Heart left ventricle (tissue), 16 donors: ENCODE results near the gene NPM1. TPM values are rescaled to one million over a fixed set of nuclear protein-coding genes. Genes with fewer than 3 reads are reported as not detected.
A peak's percentile ranks its signal among the peaks of the same experiment; 100 is the strongest.
"Not testable (repeated sequence)": the region's sequence is repeated elsewhere in the genome, so short reads cannot be mapped to it uniquely, and the experiment has no call there.

ENCODE experiments used
- ATAC-seq, 4 donors: fragments of 200-7000 bp; cut with Tn5 transposase; one replicate each; pipeline ENCODE4 v1.9.1; 2020 to 2022; ENCODE audit warnings: moderate library complexity in 4 of 4, mild to moderate bottlenecking in 3 of 4, moderate number of reproducible peaks in 1 of 4
- DNase-seq, 5 donors: peaks; one replicate each; pipeline ENCODE4 v3.0.0-alpha.2; 2020
- H3K27ac ChIP-seq, 12 donors: fragments of 200-600 bp; sonication (generic) in 4 of 12; one replicate each; pipeline versions ENCODE4 v1.5.0 to v1.8.0; 2016 to 2022; ENCODE audit warnings: mild to moderate bottlenecking in 2 of 12
- H3K27me3 ChIP-seq, 9 donors: fragments of 200-600 bp; sonication (generic) in 2 of 9; one replicate each; pipeline versions ENCODE4 v1.5.1 to v1.8.0; 2016 to 2022; ENCODE audit warnings: mild to moderate bottlenecking in 3 of 9
- H3K36me3 ChIP-seq, 9 donors: fragments of 200-600 bp; sonication (generic) in 2 of 9; one replicate each; pipeline versions ENCODE4 v1.5.0 to v1.8.0; 2018 to 2022; ENCODE audit warnings: mild to moderate bottlenecking in 2 of 9
- H3K4me1 ChIP-seq, 12 donors: fragments of 200-600 bp; sonication (generic) in 4 of 12; one replicate each; pipeline versions ENCODE4 v1.5.0 to v1.8.0; 2016 to 2022; ENCODE audit warnings: mild to moderate bottlenecking in 3 of 12
- H3K4me3 ChIP-seq, 12 donors: fragments of 200-600 bp; sonication (generic) in 4 of 12; one replicate each; pipeline versions ENCODE4 v1.5.0 to v1.8.0; 2017 to 2022; ENCODE audit warnings: mild to moderate bottlenecking in 9 of 12, moderate library complexity in 4 of 12
- H3K9me3 ChIP-seq, 12 donors: fragments of 200-600 bp; sonication (generic) in 4 of 12; one replicate each; pipeline versions ENCODE4 v1.5.0 to v1.8.0; 2016 to 2022; ENCODE audit warnings: mild to moderate bottlenecking in 1 of 12
- CTCF ChIP-seq, 12 donors: fragments of 200-600 bp; sonication (generic) in 4 of 12; IDR thresholded peaks; one replicate each; pipeline versions ENCODE4 v1.5.0 to v1.8.0; 2018 to 2022; ENCODE audit warnings: antibody characterized with exemption in 12 of 12, mild to moderate bottlenecking in 5 of 12
- POLR2A ChIP-seq, 2 donors: fragments of 450-650 bp; IDR thresholded peaks; one replicate each; pipeline ENCODE4 v1.6.1; 2017; ENCODE audit warnings: antibody characterized with exemption in 2 of 2, mild to moderate bottlenecking in 2 of 2, moderate library complexity in 2 of 2
- WGBS, 4 donors: extraction: QIAGEN DNeasy Blood & Tissue Kit in 2 of 4; methylation state at CpG; one replicate each; pipeline versions ENCODE4 v1.1.5 to v1.1.7; 2013 to 2018; 5-methylcytosine and 5-hydroxymethylcytosine counted together
- intact Hi-C, 10 donors: fragments of 100-400 bp; cut with DNase I; formaldehyde crosslinking; loops; one replicate each; pipeline versions ENCODE4 v1.11.1 to v1.14.2; 2022
- polyA plus RNA-seq, 2 donors: library from polyadenylated mRNA; stranded (reverse); fragments of 200-250 nt; gene quantifications; one replicate each; pipeline ENCODE4 v1.2.3, GENCODE V29; 2013
- total RNA-seq, 9 donors: library from RNA; depleted of rRNA in 2 of 9; stranded (reverse); fragments of >200 nt in 2 of 9; fragmentation: NEBNext Ultra II Directional in 3 of 9; extraction: Animal tissue kit (Norgen Biotek cat#: 25700) in 3 of 9; gene quantifications; one replicate each; pipeline versions ENCODE4 v1.1.0 to v1.2.4, GENCODE V29; 2016 to 2023
- donor health status: ischemic (EF 13 %, LVEDD 7.1; RV severe dilation, severe dysfunction).
- donor health status: healthy with polysubstance abuse.
- donor health status: DM: no; HTN: yes; CAD: no.
- donor health status: DM: no; HTN: no; CAD: no.
- donor health status: ischemic (EF 25% LVEDD 6.9; RV normal size, moderate dysfunction).
- donor health status: ischemic (EF 25% LVEDD 5.7; RV mildly dilated, moderate dysfunction).
- donor health status: healthy.
- donor health status: DM: yes; HTN: yes; CAD: no.
- donor health status: ischemic (EF 35%, LVEDD 5.7; RV mildly dilated, moderate dysfunction).
- donor health status: nonischemic (EF 11% LVEDD 7.7; RV severe dilation, severe dysfunction).
- donor health status: DM: yes; HTN: yes; CAD: no.
- donor health status: PGD.
- donor health status: ischemic (EF 29% LVEDD 5.4; RV normal size, mild dysfunction).
- donor health status: nonischemic (EF 23%, LVEDD 6.1; RV moderate dilation, normal function).

Gene NPM1
- total and polyA plus RNA-seq, 11 donors: 240 to 1,458 (median 442) TPM

GRCh38 chr5:171371326-171371725, 16.3 kb upstream of the NPM1 start:
- ATAC-seq (no peak), DNase-seq (no peak)
- Histone ChIP-seq H3K9me3 (no peaks in the 10 kb centered on the region), H3K4me1 (no peaks in the 10 kb centered on the region), H3K27me3 (peaks cover 0 to 8% (median 0%) of the 10 kb centered on the region in 9 donors), H3K36me3 (no peaks in the 10 kb centered on the region), H3K27ac (no peak overlapping the region), H3K4me3 (no peak overlapping the region)
- intact Hi-C loops: no loop called here
- WGBS, 4 donors: 77 to 87% (median 87%) methylated on average over 10 to 13 of the region's 13 CpGs
- TF ChIP-seq POLR2A (IDR thresholded peaks at IDR 0.05) (no peak), CTCF (IDR thresholded peaks at IDR 0.05) (no peak)

GRCh38 chr5:171379961-171380360, 7.7 kb upstream of the NPM1 start:
- ATAC-seq (no peak), DNase-seq (no peak)
- 94 to 96% (median 95%) methylated on average over 7 of the region's 7 CpGs for WGBS, 4 donors
- Histone ChIP-seq H3K27me3 (no peaks in the 10 kb centered on the region), H3K27ac (no peak overlapping the region), H3K36me3 (no peaks in the 10 kb centered on the region), H3K4me3 (no peak overlapping the region), H3K4me1 (no peaks in the 10 kb centered on the region), H3K9me3 (no peaks in the 10 kb centered on the region)
- no peak for TF ChIP-seq POLR2A (IDR thresholded peaks at IDR 0.05)
- TF ChIP-seq CTCF (IDR thresholded peaks at IDR 0.05): no peak
- intact Hi-C loops: no loop called here

GRCh38 chr5:171384416-171384815, 3.2 kb upstream of the NPM1 start:
- peaks cover 0 to 17% (median 4%) of the 10 kb centered on the region in 12 donors for H3K4me1 ChIP-seq
- 91% methylated on average over 9 of the region's 9 CpGs for WGBS, 4 donors
- H3K9me3 ChIP-seq, H3K4me3 ChIP-seq, DNase-seq, intact Hi-C loops, H3K27me3 ChIP-seq, H3K27ac ChIP-seq, ATAC-seq, H3K36me3 ChIP-seq: not testable (repeated sequence)

GRCh38 chr5:171384999-171385398, 2.6 kb upstream of the NPM1 start:
- peaks cover 0 to 23% (median 7%) of the 10 kb centered on the region in 12 donors for H3K4me1 ChIP-seq
- H3K4me3 ChIP-seq, DNase-seq, H3K9me3 ChIP-seq, H3K27me3 ChIP-seq, ATAC-seq, intact Hi-C loops, H3K36me3 ChIP-seq, H3K27ac ChIP-seq: not testable (repeated sequence)
- WGBS, 4 donors: 85 to 92% (median 88%) methylated on average over 3 of the region's 3 CpGs

- 95 to 98% (median 97%) methylated on average over 25 of the region's 25 CpGs for WGBS, 4 donors
- peaks cover 0 to 13% (median 3%) of the 10 kb centered on the region in 9 donors for H3K36me3 ChIP-seq
- H3K4me1 ChIP-seq: peaks cover 4 to 34% (median 19%) of the 10 kb centered on the region in 12 donors
- peak overlapping the region in 1 of 12 donors; percentile 91 for H3K4me3 ChIP-seq
- DNase-seq (no peak), ATAC-seq (no peak)
- no peak overlapping the region for H3K27ac ChIP-seq
- TF ChIP-seq POLR2A (IDR thresholded peaks at IDR 0.05): no peak
- TF ChIP-seq CTCF (IDR thresholded peaks at IDR 0.05): no peak
- intact Hi-C loops: no loop called here
- no peaks in the 10 kb centered on the region for H3K9me3 ChIP-seq
- H3K27me3 ChIP-seq: no peaks in the 10 kb centered on the region
Measured at GRCh38 chr5:171386006-171386671, 1.5 kb upstream of the NPM1 start.
